ENCODE data around the gene TUBAL3. TPM values are rescaled to one million over a fixed set of nuclear protein-coding genes. Genes with fewer than 3 reads are reported as not detected.
A peak's percentile ranks its signal among the peaks of the same experiment; 100 is the strongest.
"Not testable (repeated sequence)": the region's sequence is repeated elsewhere in the genome, so short reads cannot be mapped to it uniquely, and the experiment has no call there.

The TUBAL3 gene
- total RNA-seq, 1 donor from 2014 or later, result not detected

- peak; percentile 94 for DNase-seq (ENCODE audit: low spot score)
- H3K4me3 Mint-ChIP-seq (ENCODE audit: unreplicated experiment), result no peak within 1 kb of the TSS
- TF ChIP-seq, protein P1, sequence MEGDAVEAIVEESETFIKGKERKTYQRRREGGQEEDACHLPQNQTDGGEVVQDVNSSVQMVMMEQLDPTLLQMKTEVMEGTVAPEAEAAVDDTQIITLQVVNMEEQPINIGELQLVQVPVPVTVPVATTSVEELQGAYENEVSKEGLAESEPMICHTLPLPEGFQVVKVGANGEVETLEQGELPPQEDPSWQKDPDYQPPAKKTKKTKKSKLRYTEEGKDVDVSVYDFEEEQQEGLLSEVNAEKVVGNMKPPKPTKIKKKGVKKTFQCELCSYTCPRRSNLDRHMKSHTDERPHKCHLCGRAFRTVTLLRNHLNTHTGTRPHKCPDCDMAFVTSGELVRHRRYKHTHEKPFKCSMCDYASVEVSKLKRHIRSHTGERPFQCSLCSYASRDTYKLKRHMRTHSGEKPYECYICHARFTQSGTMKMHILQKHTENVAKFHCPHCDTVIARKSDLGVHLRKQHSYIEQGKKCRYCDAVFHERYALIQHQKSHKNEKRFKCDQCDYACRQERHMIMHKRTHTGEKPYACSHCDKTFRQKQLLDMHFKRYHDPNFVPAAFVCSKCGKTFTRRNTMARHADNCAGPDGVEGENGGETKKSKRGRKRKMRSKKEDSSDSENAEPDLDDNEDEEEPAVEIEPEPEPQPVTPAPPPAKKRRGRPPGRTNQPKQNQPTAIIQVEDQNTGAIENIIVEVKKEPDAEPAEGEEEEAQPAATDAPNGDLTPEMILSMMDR (IDR thresholded peaks at IDR 0.05), result no peak
- H3K4me1 Mint-ChIP-seq (ENCODE audit: low read depth), result peaks cover 4% of the 10 kb centered on the region
- peak within 1 kb of the TSS; percentile 43 for H3K27ac Mint-ChIP-seq (ENCODE audit: unreplicated experiment)
- no peaks in the 10 kb centered on the region for H3K36me3 Mint-ChIP-seq (ENCODE audit: low read depth)
- peaks cover 12% of the 10 kb centered on the region for H3K27me3 Mint-ChIP-seq (ENCODE audit: low read depth)
- H3K9me3 Mint-ChIP-seq (ENCODE audit: low read depth), result peaks cover 3% of the 10 kb centered on the region
These were observed 7.8 kb upstream of the TUBAL3 start, which contains the start of gene NET1 for GRCh38 chr10:5412277-5412941. NET1 (plus strand) TSS chr10:5412557; CDS start chr10:5412693, 136 bp downstream.

GRCh38 chr10:5411941-5412276 lies 7.3 kb upstream of the TUBAL3 start:
- Mint-ChIP-seq H3K9me3 (ENCODE audit: low read depth) (peaks cover 3% of the 10 kb centered on the region), H3K4me3 (ENCODE audit: unreplicated experiment) (no peak overlapping the region), H3K36me3 (ENCODE audit: low read depth) (no peaks in the 10 kb centered on the region), H3K27ac (ENCODE audit: unreplicated experiment) (no peak overlapping the region), H3K27me3 (ENCODE audit: low read depth) (peaks cover 12% of the 10 kb centered on the region), H3K4me1 (ENCODE audit: low read depth) (peaks cover 4% of the 10 kb centered on the region)
- TF ChIP-seq, protein P1 (IDR thresholded peaks at IDR 0.05), result no peak
- DNase-seq (ENCODE audit: low spot score), result no peak

DNA sequence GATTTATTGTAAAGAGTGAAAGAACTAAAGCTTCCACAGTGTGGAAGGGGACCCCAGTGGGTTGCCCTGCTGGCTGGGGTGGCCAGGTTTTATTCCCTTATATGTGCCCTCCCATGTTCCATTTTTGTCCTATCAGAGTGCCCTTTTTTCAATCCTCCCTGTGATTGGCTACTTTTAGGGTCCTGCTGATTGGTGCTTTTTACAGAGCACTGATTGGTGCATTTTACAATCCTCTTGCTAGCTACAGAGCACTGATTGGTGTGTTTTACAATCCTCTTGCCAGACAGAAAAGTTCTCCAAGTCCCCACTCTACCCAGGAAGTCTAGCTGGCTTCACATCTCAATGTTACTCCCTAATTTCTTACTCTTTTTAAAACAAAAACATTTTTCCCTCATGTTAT lies 6.2 kb upstream of the TUBAL3 start:
- H3K4me1 Mint-ChIP-seq (ENCODE audit: low read depth); H3K27ac Mint-ChIP-seq (ENCODE audit: unreplicated experiment); H3K9me3 Mint-ChIP-seq (ENCODE audit: low read depth); H3K36me3 Mint-ChIP-seq (ENCODE audit: low read depth); DNase-seq (ENCODE audit: low spot score); H3K4me3 Mint-ChIP-seq (ENCODE audit: unreplicated experiment): not testable (repeated sequence)
- H3K27me3 Mint-ChIP-seq (ENCODE audit: low read depth), result peaks cover 12% of the 10 kb centered on the region

GRCh38 chr10:5406918-5407317 lies 2.3 kb upstream of the TUBAL3 start:
- H3K4me3 Mint-ChIP-seq (ENCODE audit: unreplicated experiment), result no peak overlapping the region
- TF ChIP-seq, protein P1 (IDR thresholded peaks at IDR 0.05), result no peak
- no peak overlapping the region for H3K27ac Mint-ChIP-seq (ENCODE audit: unreplicated experiment)
- peaks cover 23% of the 10 kb centered on the region for H3K27me3 Mint-ChIP-seq (ENCODE audit: low read depth)
- no peaks in the 10 kb centered on the region for H3K4me1 Mint-ChIP-seq (ENCODE audit: low read depth)
- H3K9me3 Mint-ChIP-seq (ENCODE audit: low read depth), result peaks cover 3% of the 10 kb centered on the region
- DNase-seq (ENCODE audit: low spot score), result no peak
- no peaks in the 10 kb centered on the region for H3K36me3 Mint-ChIP-seq (ENCODE audit: low read depth)

- Mint-ChIP-seq H3K27ac (ENCODE audit: unreplicated experiment) (no peak overlapping the region), H3K27me3 (ENCODE audit: low read depth) (peaks cover 32% of the 10 kb centered on the region), H3K9me3 (ENCODE audit: low read depth) (peaks cover 3% of the 10 kb centered on the region), H3K4me3 (ENCODE audit: unreplicated experiment) (no peak overlapping the region), H3K4me1 (ENCODE audit: low read depth) (no peaks in the 10 kb centered on the region), H3K36me3 (ENCODE audit: low read depth) (peaks cover 1% of the 10 kb centered on the region)
- TF ChIP-seq, protein P1 (IDR thresholded peaks at IDR 0.05), result no peak
- no peak for DNase-seq (ENCODE audit: low spot score)
These were observed 1.8 kb downstream of the TUBAL3 start for GRCh38 chr10:5402798-5403197.

All from chondrocyte (in vitro differentiated cells).